HG03558 (cell line): ENCODE measurements around the gene MED13L.
"Not testable (repeated sequence)": the region's sequence is repeated elsewhere in the genome, so short reads cannot be mapped to it uniquely, and the experiment has no call there.

Experiments used
- ATAC-seq: cut with Tn5 transposase; IDR thresholded peaks from one replicate; pipeline ENCODE4 v1.9.1; 2021; ENCODE audit warnings: moderate number of reproducible peaks; ENCODE audit not compliant: unreplicated experiment; ENCODE audit errors: extremely low read depth

The MED13L gene

GRCh38 chr12:116249938-116250337 is 27.6 kb downstream of the MED13L start:
- no peak for ATAC-seq

GRCh38 chr12:116248930-116249329 is 28.6 kb downstream of the MED13L start:
- ATAC-seq, result no peak

- ATAC-seq, result no peak
These were observed 29.1 kb downstream of the MED13L start for GRCh38 chr12:116248433-116248832.

GRCh38 chr12:116247377-116247776 is 30.1 kb downstream of the MED13L start:
- no peak for ATAC-seq

- no peak for ATAC-seq
These were observed 30.9 kb downstream of the MED13L start for GRCh38 chr12:116246490-116247179.

GRCh38 chr12:116245189-116245588 is 32.3 kb downstream of the MED13L start:
- no peak for ATAC-seq

- no peak for ATAC-seq
These were observed 32.9 kb downstream of the MED13L start for GRCh38 chr12:116244474-116245090.

GRCh38 chr12:116244001-116244400 is 33.5 kb downstream of the MED13L start:
- no peak for ATAC-seq

GRCh38 chr12:116242740-116243139 is 34.8 kb downstream of the MED13L start:
- no peak for ATAC-seq

GRCh38 chr12:116241157-116241759 is 36.2 kb downstream of the MED13L start:
- no peak for ATAC-seq

GRCh38 chr12:116238570-116239119 is 38.8 kb downstream of the MED13L start:
- ATAC-seq, result not testable (repeated sequence)

- ATAC-seq, result no peak
These were observed 39.3 kb downstream of the MED13L start for GRCh38 chr12:116238149-116238548.

GRCh38 chr12:116236976-116237375 is 40.5 kb downstream of the MED13L start:
- no peak for ATAC-seq

GRCh38 chr12:116236148-116236731 is 41.3 kb downstream of the MED13L start:
- ATAC-seq, result no peak

GRCh38 chr12:116234148-116234547 is 43.3 kb downstream of the MED13L start:
- not testable (repeated sequence) for ATAC-seq

- ATAC-seq, result no peak
These were observed 43.8 kb downstream of the MED13L start for GRCh38 chr12:116233669-116234068.

GRCh38 chr12:116227811-116228210 is 49.7 kb downstream of the MED13L start:
- no peak for ATAC-seq

- no peak for ATAC-seq
These were observed 51.5 kb downstream of the MED13L start for GRCh38 chr12:116226026-116226425.

- ATAC-seq, result no peak
These were observed 55.1 kb downstream of the MED13L start for GRCh38 chr12:116222358-116222757.

GRCh38 chr12:116220756-116221155 is 56.7 kb downstream of the MED13L start:
- ATAC-seq, result no peak
